Stimulated activated naive CD4-positive, alpha-beta T cell treated with Interleukin-2 at 50 U/mL for 16 hours (primary cell): ENCODE results near the gene CASP10.
"Not testable (repeated sequence)": the region's sequence is repeated elsewhere in the genome, so short reads cannot be mapped to it uniquely, and the experiment has no call there.

ENCODE experiments used
- DNase-seq: peaks from one replicate; lab custom pipeline; 2025; lab: John Stamatoyannopoulos, UW

CASP10 gene

GRCh38 chr2:201154615-201155399 lies 28.1 kb upstream of the CASP10 start:
- DNase-seq: no peak

GRCh38 chr2:201156036-201156435 lies 26.9 kb upstream of the CASP10 start:
- no peak for DNase-seq

GRCh38 chr2:201156640-201157039 lies 26.3 kb upstream of the CASP10 start:
- no peak for DNase-seq

- DNase-seq: no peak
These were observed 25.2 kb upstream of the CASP10 start for GRCh38 chr2:201157694-201158093.

GRCh38 chr2:201158111-201158929 lies 24.6 kb upstream of the CASP10 start:
- DNase-seq: no peak

- no peak for DNase-seq
These were observed 18.8 kb upstream of the CASP10 start for GRCh38 chr2:201164166-201164565.

GRCh38 chr2:201167546-201167945 lies 15.4 kb upstream of the CASP10 start:
- no peak for DNase-seq

- not testable (repeated sequence) for DNase-seq
These were observed 14.4 kb upstream of the CASP10 start for GRCh38 chr2:201168496-201168895.

- no peak for DNase-seq
These were observed 11.6 kb upstream of the CASP10 start for GRCh38 chr2:201171259-201171814.

GRCh38 chr2:201172279-201172678 lies 10.7 kb upstream of the CASP10 start:
- DNase-seq: no peak

GRCh38 chr2:201174687-201175086 lies 8.3 kb upstream of the CASP10 start:
- DNase-seq: no peak

GRCh38 chr2:201176081-201176481 lies 6.9 kb upstream of the CASP10 start:
- DNase-seq: no peak

- no peak for DNase-seq
These were observed 2.9 kb upstream of the CASP10 start for GRCh38 chr2:201180010-201180409.

- DNase-seq: no peak
These were observed 405 bp downstream of the CASP10 start for GRCh38 chr2:201183365-201183727.

GRCh38 chr2:201183835-201184234 lies 894 bp downstream of the CASP10 start:
- not testable (repeated sequence) for DNase-seq

- DNase-seq: not testable (repeated sequence)
These were observed 1.3 kb downstream of the CASP10 start for GRCh38 chr2:201184248-201184647.

GRCh38 chr2:201185863-201186262 lies 2.9 kb downstream of the CASP10 start:
- DNase-seq: no peak

GRCh38 chr2:201186982-201187381 lies 4.0 kb downstream of the CASP10 start:
- DNase-seq: no peak

GRCh38 chr2:201188449-201188848 lies 5.5 kb downstream of the CASP10 start:
- DNase-seq: no peak

GRCh38 chr2:201191132-201191875 lies 8.4 kb downstream of the CASP10 start:
- DNase-seq: no peak

- no peak for DNase-seq
These were observed 11.2 kb downstream of the CASP10 start for GRCh38 chr2:201194097-201194496.

GRCh38 chr2:201195331-201195730 lies 12.4 kb downstream of the CASP10 start:
- no peak for DNase-seq
